Kidney (tissue), 14 donors: Measurements from ENCODE around the gene APCDD1L. TPM values are rescaled to one million over a fixed set of nuclear protein-coding genes. Genes with fewer than 3 reads are reported as not detected.

ENCODE experiments used
- DNase-seq, 5 donors: peaks; one replicate each; pipeline ENCODE4 v3.0.0-alpha.2; 2013 to 2020
- FAIRE-seq: peaks from 2 replicates; lab custom pipeline; 2012; peaks lifted over from hg19 to GRCh38; lab: Jason Lieb, UNC
- H3K27ac ChIP-seq, 2 donors: one replicate each; pipeline ENCODE4 v1.7.0; 2013; ENCODE audit warnings: low read depth in 2 of 2, low read length in 2 of 2, inconsistent platforms in 1 of 2
- H3K27me3 ChIP-seq: one replicate; pipeline ENCODE4 v1.7.1; 2013; ENCODE audit warnings: low read length, inconsistent platforms; ENCODE audit not compliant: control insufficient read depth, insufficient read depth
- H3K36me3 ChIP-seq, 3 donors: one replicate each; pipeline versions ENCODE4 v1.7.0 to v1.7.1; 2013; ENCODE audit warnings: low read length in 3 of 3, control low read depth in 1 of 3, inconsistent platforms in 1 of 3; ENCODE audit not compliant: insufficient read depth in 3 of 3, control insufficient read depth in 2 of 3
- H3K4me1 ChIP-seq, 3 donors: one replicate each; pipeline versions ENCODE4 v1.7.0 to v1.7.1; 2013; ENCODE audit warnings: low read length in 3 of 3, inconsistent platforms in 1 of 3, low read depth in 1 of 3; ENCODE audit not compliant: control insufficient read depth in 2 of 3, insufficient read depth in 2 of 3
- H3K4me3 ChIP-seq, 3 donors: one replicate each; pipeline versions ENCODE4 v1.7.0 to v1.8.1; 2013; ENCODE audit warnings: low read length in 3 of 3, control low read depth in 1 of 3, inconsistent platforms in 1 of 3
- H3K9ac ChIP-seq, 3 donors: one replicate each; pipeline versions ENCODE4 v1.7.0 to v1.7.1; 2013; ENCODE audit warnings: low read length in 3 of 3, control low read depth in 1 of 3, inconsistent platforms in 1 of 3
- H3K9me3 ChIP-seq, 3 donors: one replicate each; pipeline versions ENCODE4 v1.7.0 to v1.7.1; 2013; ENCODE audit warnings: low read length in 3 of 3, control low read depth in 1 of 3, inconsistent platforms in 1 of 3; ENCODE audit not compliant: control insufficient read depth in 2 of 3, insufficient read depth in 1 of 3
- intact Hi-C: fragments of 100-400 bp; cut with DNase I; formaldehyde crosslinking; loops from one replicate; pipeline ENCODE4 v1.11.1; 2022
- polyA plus RNA-seq: library from polyadenylated mRNA; stranded (reverse); fragments of 350-450 nt; fragmentation: Illumina TruSeq; extraction: RNeasy Lipid Tissue Mini Kit (QIAGEN cat#74804); gene quantifications from one replicate; pipeline ENCODE4 v1.2.3, GENCODE V29; 2014; ENCODE audit warnings: low read depth, low replicate concordance; ENCODE audit not compliant: insufficient read depth
- total RNA-seq: library from RNA; stranded (reverse); fragmentation: NEBNext Ultra II Directional; extraction: Animal tissue kit (Norgen Biotek cat#: 25700); gene quantifications from one replicate; pipeline ENCODE4 v1.2.1, GENCODE V29; 2021
- TF ChIP-seq, protein P1 (sequence below): IDR thresholded peaks from 3 replicates; pipeline ENCODE4 v1.5.1; 2012; ENCODE audit warnings: mild to moderate bottlenecking, moderate library complexity, borderline replicate concordance; ENCODE audit not compliant: insufficient read depth; ENCODE audit errors: extremely low read depth
- donor health status: control.
- donor health status: control.
- donor health status: control.
- donor health status: control.
- donor health status: control.
- donor health status: DM: yes; HTN: yes; CAD: no.
- donor health status: Normal renal cell carcinoma (clear cell type).

The APCDD1L gene
- total and polyA plus RNA-seq, 2 donors from 2014 or later, result 1.2 to 4.5 TPM

DNA sequence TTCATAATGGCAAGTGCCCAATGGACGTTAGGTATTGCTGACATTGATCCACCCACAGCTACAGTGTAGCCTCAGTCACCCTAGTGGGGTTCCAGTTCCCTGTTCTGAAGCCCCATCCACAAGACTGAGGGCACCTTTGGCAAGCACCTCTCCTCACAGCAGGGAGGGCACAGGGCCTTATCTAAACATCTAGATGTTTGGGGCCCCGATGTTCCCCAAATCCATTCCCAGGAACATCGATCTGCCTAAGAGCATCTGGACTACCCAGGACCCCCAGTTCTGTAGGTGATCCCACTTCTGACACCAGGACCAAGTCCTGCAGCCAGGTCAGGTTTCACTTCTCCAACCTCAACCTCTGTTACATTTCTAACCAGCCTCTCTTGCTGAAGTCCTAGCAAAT is 10.6 kb downstream of the APCDD1L start:
- no peak for DNase-seq
- Histone ChIP-seq H3K27me3 (no peaks in the 10 kb centered on the region), H3K9me3 (peaks cover 0 to 23% (median 0%) of the 10 kb centered on the region in 3 donors), H3K9ac (no peak overlapping the region), H3K36me3 (peaks cover 0 to 2% (median 0%) of the 10 kb centered on the region in 3 donors), H3K27ac (no peak overlapping the region), H3K4me1 (no peaks in the 10 kb centered on the region), H3K4me3 (no peak overlapping the region)
- TF ChIP-seq, protein P1, sequence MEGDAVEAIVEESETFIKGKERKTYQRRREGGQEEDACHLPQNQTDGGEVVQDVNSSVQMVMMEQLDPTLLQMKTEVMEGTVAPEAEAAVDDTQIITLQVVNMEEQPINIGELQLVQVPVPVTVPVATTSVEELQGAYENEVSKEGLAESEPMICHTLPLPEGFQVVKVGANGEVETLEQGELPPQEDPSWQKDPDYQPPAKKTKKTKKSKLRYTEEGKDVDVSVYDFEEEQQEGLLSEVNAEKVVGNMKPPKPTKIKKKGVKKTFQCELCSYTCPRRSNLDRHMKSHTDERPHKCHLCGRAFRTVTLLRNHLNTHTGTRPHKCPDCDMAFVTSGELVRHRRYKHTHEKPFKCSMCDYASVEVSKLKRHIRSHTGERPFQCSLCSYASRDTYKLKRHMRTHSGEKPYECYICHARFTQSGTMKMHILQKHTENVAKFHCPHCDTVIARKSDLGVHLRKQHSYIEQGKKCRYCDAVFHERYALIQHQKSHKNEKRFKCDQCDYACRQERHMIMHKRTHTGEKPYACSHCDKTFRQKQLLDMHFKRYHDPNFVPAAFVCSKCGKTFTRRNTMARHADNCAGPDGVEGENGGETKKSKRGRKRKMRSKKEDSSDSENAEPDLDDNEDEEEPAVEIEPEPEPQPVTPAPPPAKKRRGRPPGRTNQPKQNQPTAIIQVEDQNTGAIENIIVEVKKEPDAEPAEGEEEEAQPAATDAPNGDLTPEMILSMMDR, result no peak
- no peak for FAIRE-seq
- intact Hi-C loops, result no loop called here

GRCh38 chr20:58503668-58504067 is 11.5 kb downstream of the APCDD1L start:
- TF ChIP-seq, protein P1, result no peak
- no peaks in the 10 kb centered on the region for H3K27me3 ChIP-seq
- H3K9me3 ChIP-seq, result peaks cover 0 to 23% (median 0%) of the 10 kb centered on the region in 3 donors
- H3K27ac ChIP-seq, result no peak overlapping the region
- peaks cover 0 to 2% (median 0%) of the 10 kb centered on the region in 3 donors for H3K36me3 ChIP-seq
- intact Hi-C loops, result no loop called here
- DNase-seq, result no peak
- H3K9ac ChIP-seq, result no peak overlapping the region
- no peak overlapping the region for H3K4me3 ChIP-seq
- no peak for FAIRE-seq
- no peaks in the 10 kb centered on the region for H3K4me1 ChIP-seq

DNA sequence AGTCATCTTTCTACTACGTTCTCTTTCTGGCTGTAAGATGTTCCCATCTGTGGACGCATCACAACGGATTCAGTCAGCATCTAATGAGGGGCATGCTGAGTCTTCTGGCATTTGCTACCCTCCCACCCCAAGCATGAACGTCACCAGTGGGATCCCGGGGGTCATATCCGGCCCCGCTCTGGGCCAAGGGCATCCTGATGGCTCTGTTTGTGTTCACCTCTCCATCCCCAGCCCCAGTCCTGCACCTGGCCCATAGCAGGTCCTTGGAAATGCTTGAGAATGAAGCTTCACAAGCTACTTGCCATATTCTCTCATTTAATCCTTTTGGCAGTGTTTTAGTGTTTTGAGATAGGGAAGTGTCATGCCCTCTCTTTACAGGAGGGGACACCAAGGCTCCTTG is 14.9 kb downstream of the APCDD1L start:
- Histone ChIP-seq H3K27me3 (no peaks in the 10 kb centered on the region), H3K27ac (no peak overlapping the region), H3K4me1 (no peaks in the 10 kb centered on the region), H3K4me3 (no peak overlapping the region), H3K36me3 (peaks cover 0 to 2% (median 0%) of the 10 kb centered on the region in 3 donors), H3K9me3 (peaks cover 0 to 13% (median 0%) of the 10 kb centered on the region in 3 donors), H3K9ac (no peak overlapping the region)
- FAIRE-seq (no peak), DNase-seq (no peak)
- TF ChIP-seq, protein P1, result no peak
- intact Hi-C loops, result no loop called here
